Testis (tissue), 2 donors: Measurements from ENCODE around the gene DIO2.

Source experiments
- CTCF ChIP-seq, 3 experiments: fragments of 450-650 bp in 2 of 3; fragments of 200-600 bp in 1 of 3; sonication (generic) in 1 of 3; IDR thresholded peaks; one replicate each; pipeline ENCODE4 v1.5.1; 2016 to 2019; ENCODE audit warnings: antibody characterized with exemption in 3 of 3, mild to moderate bottlenecking in 2 of 3, moderate library complexity in 1 of 3
- POLR2A ChIP-seq: fragments of 450-650 bp; IDR thresholded peaks from one replicate; pipeline ENCODE4 v1.6.1; 2017; ENCODE audit warnings: antibody characterized with exemption, mild to moderate bottlenecking, moderate library complexity

GRCh38 chr14:80212023-80212397 is 706 bp upstream of the DIO2 start:
- TF ChIP-seq CTCF (IDR thresholded peaks at IDR 0.05) = no peak
- no peak for TF ChIP-seq POLR2A
